ENCODE results near the gene HNRNPC. TPM values are rescaled to one million over a fixed set of nuclear protein-coding genes. Genes with fewer than 3 reads are reported as not detected.

The HNRNPC gene
- total RNA-seq (100 to 1,000 TPM; 118 to 257 (median 175) TPM), polyA plus RNA-seq (100 to 1,000 TPM; 259 to 269 TPM)

DNA sequence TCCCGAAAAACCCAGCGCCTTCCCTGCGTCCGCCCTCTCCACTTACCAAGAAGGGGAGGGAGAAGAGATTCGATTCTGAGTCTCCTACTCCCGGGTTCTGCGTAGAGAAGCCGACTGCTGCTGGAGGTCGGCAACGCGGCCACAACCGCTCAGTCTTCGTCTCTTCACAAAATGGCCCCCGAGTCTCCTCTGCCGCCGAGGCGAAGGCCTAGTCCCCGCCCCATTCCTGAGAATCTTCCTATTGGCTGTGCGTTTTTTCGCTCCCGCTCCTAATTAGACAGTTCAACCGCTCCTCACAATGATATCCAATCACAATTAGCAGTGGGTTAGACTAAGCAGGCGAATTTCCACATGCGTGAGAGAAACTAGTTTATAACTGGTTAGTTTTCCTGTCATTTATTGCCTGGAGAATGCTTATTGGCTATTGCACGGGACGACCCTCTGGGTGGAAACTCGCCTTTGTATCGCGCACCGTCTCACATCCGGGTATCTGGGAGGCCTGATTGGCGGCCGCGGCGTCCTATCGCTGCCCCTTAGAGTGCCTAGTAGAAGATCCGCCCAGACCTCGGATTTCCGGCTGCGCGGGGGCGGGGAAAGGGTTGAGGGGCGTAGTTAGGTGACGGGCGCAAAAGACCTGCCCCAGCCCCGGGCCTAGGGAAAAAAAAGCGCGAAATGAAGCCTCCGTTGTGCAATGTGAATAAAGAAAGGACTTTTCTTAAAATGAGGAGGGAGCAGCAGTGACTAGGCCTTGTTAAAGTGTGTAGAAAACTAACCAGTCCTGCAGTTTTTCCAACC, at the start of gene HNRNPC:
Gene HNRNPC (minus strand): TSS at position 191 of the 795 bp plus-strand sequence. CDS start 35,249 bp downstream, outside the sequence.
- H3K36me3 ChIP-seq: peaks cover 0 to 4% (median 1%) of the 10 kb centered on the region in 3 donors
- H3K9me3 ChIP-seq: no peaks in the 10 kb centered on the region
- intact Hi-C loops (cut with DNase I): no loop called here
- TF ChIP-seq, protein P1, sequence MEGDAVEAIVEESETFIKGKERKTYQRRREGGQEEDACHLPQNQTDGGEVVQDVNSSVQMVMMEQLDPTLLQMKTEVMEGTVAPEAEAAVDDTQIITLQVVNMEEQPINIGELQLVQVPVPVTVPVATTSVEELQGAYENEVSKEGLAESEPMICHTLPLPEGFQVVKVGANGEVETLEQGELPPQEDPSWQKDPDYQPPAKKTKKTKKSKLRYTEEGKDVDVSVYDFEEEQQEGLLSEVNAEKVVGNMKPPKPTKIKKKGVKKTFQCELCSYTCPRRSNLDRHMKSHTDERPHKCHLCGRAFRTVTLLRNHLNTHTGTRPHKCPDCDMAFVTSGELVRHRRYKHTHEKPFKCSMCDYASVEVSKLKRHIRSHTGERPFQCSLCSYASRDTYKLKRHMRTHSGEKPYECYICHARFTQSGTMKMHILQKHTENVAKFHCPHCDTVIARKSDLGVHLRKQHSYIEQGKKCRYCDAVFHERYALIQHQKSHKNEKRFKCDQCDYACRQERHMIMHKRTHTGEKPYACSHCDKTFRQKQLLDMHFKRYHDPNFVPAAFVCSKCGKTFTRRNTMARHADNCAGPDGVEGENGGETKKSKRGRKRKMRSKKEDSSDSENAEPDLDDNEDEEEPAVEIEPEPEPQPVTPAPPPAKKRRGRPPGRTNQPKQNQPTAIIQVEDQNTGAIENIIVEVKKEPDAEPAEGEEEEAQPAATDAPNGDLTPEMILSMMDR (IDR thresholded peaks at IDR 0.05): no peak
- H3K27ac ChIP-seq: peak within 1 kb of the TSS; percentile 75 to 94 (median 88)
- WGBS, 2 donors: 0 to 1% methylated on average over 49 of the region's 49 CpGs
- FAIRE-seq (peak; percentile 98), ATAC-seq (peak; percentile 91 to 96 (median 92)), DNase-seq (peak; percentile 99 to 100 (median 100))
- H3K4me1 ChIP-seq: peaks cover 11 to 21% (median 17%) of the 10 kb centered on the region in 3 donors
- H3K27me3 ChIP-seq: no peaks in the 10 kb centered on the region
- peak within 1 kb of the TSS; percentile 43 to 84 (median 64) for H3K4me3 ChIP-seq

DNA sequence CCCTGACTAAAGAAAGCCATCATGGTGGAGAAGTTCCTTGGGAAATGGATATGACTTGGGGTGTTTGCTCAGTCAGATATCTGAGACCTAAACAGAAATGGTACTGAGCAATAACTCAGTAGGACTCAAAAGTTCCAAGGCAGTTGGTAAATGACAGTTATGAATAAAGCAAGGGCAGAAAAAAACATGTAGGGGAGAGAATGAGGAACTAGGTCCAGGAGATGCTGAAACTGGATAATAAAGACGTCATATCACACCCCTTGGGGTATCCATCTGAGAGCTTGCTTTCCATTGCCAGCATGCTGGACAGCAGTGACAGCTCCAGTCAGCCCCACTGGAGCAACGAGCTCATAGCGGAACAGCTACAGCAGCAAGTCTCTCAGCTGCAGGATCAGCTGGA, 48.2 kb upstream of the HNRNPC start:
- H3K27me3 ChIP-seq: no peaks in the 10 kb centered on the region
- 48 to 58% methylated on average over 3 of the region's 3 CpGs for WGBS, 2 donors
- H3K9me3 ChIP-seq: no peaks in the 10 kb centered on the region
- no peak overlapping the region for H3K4me3 ChIP-seq
- no peak overlapping the region for H3K27ac ChIP-seq
- FAIRE-seq (no peak), ATAC-seq (peak in 1 of 4 donors; percentile 21), DNase-seq (no peak)
- H3K4me1 ChIP-seq: no peaks in the 10 kb centered on the region
- H3K36me3 ChIP-seq: no peaks in the 10 kb centered on the region
- intact Hi-C loops (cut with DNase I): no loop called here
- TF ChIP-seq, protein P1 (IDR thresholded peaks at IDR 0.05): no peak

DNA sequence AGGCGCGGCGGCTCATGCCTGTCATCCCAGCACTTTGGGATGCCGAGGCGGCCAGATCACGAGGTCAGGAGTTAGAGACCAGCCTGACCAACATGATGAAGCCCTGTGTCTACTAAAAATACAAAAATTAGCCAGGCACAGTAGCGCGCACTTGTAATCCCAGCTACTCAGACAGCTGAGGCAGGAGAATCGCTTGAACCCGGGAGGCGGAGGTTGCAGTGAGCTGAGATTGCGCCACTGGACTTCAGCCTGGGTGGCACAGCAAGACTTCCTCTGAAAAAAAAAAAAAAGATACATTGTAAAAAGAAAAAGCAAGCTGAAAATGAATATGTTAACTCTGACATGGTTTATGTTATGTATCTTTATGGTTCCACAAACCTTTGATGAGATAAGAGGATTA, 44.3 kb upstream of the HNRNPC start:
- intact Hi-C loops (cut with DNase I): no loop called here
- ATAC-seq (no peak), DNase-seq (no peak), FAIRE-seq (no peak)
- Histone ChIP-seq H3K9me3 (no peaks in the 10 kb centered on the region), H3K4me1 (peaks cover 0 to 3% (median 0%) of the 10 kb centered on the region in 3 donors), H3K27ac (no peak overlapping the region), H3K27me3 (no peaks in the 10 kb centered on the region), H3K4me3 (no peak overlapping the region), H3K36me3 (no peaks in the 10 kb centered on the region)
- TF ChIP-seq, protein P1 (IDR thresholded peaks at IDR 0.05): no peak
- 80 to 81% methylated on average over 12 of the region's 12 CpGs for WGBS, 2 donors

DNA sequence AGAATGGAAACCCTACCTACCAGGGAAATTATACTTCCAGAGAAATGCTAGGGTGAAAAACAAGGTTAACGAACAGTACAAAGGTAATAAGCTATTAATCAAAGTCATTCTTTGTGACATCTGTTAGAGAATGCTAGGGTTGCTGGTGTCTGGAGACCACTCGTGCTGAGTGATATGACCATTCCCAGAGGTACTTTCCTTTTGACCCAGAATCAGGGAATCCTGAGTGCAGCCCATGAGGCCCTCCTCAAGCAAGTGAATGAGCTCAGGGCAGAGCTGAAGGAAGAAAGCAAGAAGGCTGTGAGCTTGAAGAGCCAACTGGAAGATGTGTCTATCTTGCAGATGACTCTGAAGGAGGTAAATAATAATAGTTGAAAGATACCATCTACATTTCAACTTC, 42.4 kb upstream of the HNRNPC start:
- FAIRE-seq: no peak
- H3K36me3 ChIP-seq: no peaks in the 10 kb centered on the region
- H3K27ac ChIP-seq: no peak overlapping the region
- peaks cover 0 to 8% (median 8%) of the 10 kb centered on the region in 3 donors for H3K4me1 ChIP-seq
- 61 to 62% methylated on average over 2 of the region's 2 CpGs for WGBS, 2 donors
- H3K27me3 ChIP-seq: no peaks in the 10 kb centered on the region
- no peak overlapping the region for H3K4me3 ChIP-seq
- ATAC-seq: no peak
- intact Hi-C loops (cut with DNase I): no loop called here
- TF ChIP-seq, protein P1 (IDR thresholded peaks at IDR 0.05): no peak
- no peak for DNase-seq
- no peaks in the 10 kb centered on the region for H3K9me3 ChIP-seq

DNA sequence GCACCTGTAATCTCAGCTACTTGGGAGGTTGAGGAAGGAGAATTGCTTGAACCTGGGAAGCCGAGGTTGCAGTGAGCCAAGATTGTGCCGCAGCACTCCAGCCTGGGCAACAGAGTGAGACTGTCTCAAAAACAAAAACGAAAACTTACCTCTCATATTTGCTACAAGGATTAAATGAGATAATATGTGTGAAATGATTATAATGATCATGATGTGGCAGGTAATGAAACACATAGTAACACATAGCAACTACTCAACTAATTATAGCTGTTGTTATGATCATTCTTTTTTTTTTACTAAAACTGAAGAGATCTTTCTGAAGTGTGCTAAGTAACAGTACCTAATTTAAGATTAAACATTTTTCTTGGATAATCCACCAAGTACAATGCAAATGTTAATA, 40.7 kb upstream of the HNRNPC start:
- H3K4me1 ChIP-seq: peaks cover 0 to 8% (median 8%) of the 10 kb centered on the region in 3 donors
- intact Hi-C loops (cut with DNase I): no loop called here
- H3K27me3 ChIP-seq: no peaks in the 10 kb centered on the region
- ATAC-seq (no peak), FAIRE-seq (no peak), DNase-seq (no peak)
- H3K4me3 ChIP-seq: no peak overlapping the region
- H3K36me3 ChIP-seq: no peaks in the 10 kb centered on the region
- no peak overlapping the region for H3K27ac ChIP-seq
- no peaks in the 10 kb centered on the region for H3K9me3 ChIP-seq
- WGBS, 2 donors: 92 to 93% methylated on average over 3 of the region's 3 CpGs
- TF ChIP-seq, protein P1 (IDR thresholded peaks at IDR 0.05): no peak

Measured in pancreas (tissue), 10 donors.